HG03442 (cell line): ENCODE data around the gene TMPO.
"Not testable (repeated sequence)": the region's sequence is repeated elsewhere in the genome, so short reads cannot be mapped to it uniquely, and the experiment has no call there.

Experiments used
- ATAC-seq: cut with Tn5 transposase; IDR thresholded peaks from one replicate; pipeline ENCODE4 v1.9.1; 2021; ENCODE audit warnings: mild to moderate bottlenecking, moderate library complexity; ENCODE audit not compliant: unreplicated experiment

The TMPO gene

GRCh38 chr12:98509063-98509462 lies 6.3 kb upstream of the TMPO start:
- no peak for ATAC-seq

- not testable (repeated sequence) for ATAC-seq
Observed at GRCh38 chr12:98511806-98512205, 3.6 kb upstream of the TMPO start.

GRCh38 chr12:98513379-98514322 lies 1.7 kb upstream of the TMPO start:
- ATAC-seq = no peak

GRCh38 chr12:98514982-98515286 lies 456 bp upstream of the TMPO start:
- no peak for ATAC-seq

- peak; percentile 54 for ATAC-seq
Observed at GRCh38 chr12:98516111-98516873, 902 bp downstream of the TMPO start.

- no peak for ATAC-seq
Observed at GRCh38 chr12:98519257-98519907, 4.0 kb downstream of the TMPO start.

- no peak for ATAC-seq
Observed at GRCh38 chr12:98530068-98530467, 14.7 kb downstream of the TMPO start.

- no peak for ATAC-seq
Observed at GRCh38 chr12:98532687-98533304, 17.4 kb downstream of the TMPO start.

GRCh38 chr12:98533723-98534251 lies 18.4 kb downstream of the TMPO start:
- no peak for ATAC-seq

GRCh38 chr12:98538031-98538430 lies 22.6 kb downstream of the TMPO start:
- ATAC-seq = no peak

GRCh38 chr12:98543701-98544100 lies 28.3 kb downstream of the TMPO start:
- ATAC-seq = no peak

- ATAC-seq = no peak
Observed at GRCh38 chr12:98544751-98545150, 29.4 kb downstream of the TMPO start.

- no peak for ATAC-seq
Observed at GRCh38 chr12:98549371-98550110, 34.2 kb downstream of the TMPO start.

GRCh38 chr12:98551787-98552186 lies 36.4 kb downstream of the TMPO start:
- ATAC-seq = no peak

GRCh38 chr12:98558097-98558496 lies 42.7 kb downstream of the TMPO start:
- not testable (repeated sequence) for ATAC-seq

GRCh38 chr12:98559666-98560065 lies 44.3 kb downstream of the TMPO start:
- ATAC-seq = no peak

GRCh38 chr12:98561846-98562245 lies 46.5 kb downstream of the TMPO start:
- ATAC-seq = no peak

- no peak for ATAC-seq
Observed at GRCh38 chr12:98572010-98572409, 56.6 kb downstream of the TMPO start.

- ATAC-seq = no peak
Observed at GRCh38 chr12:98574110-98574509, 58.7 kb downstream of the TMPO start.

- ATAC-seq = no peak
Observed at GRCh38 chr12:98575013-98575412, 59.6 kb downstream of the TMPO start.
